ENCODE measurements around the gene RASSF8. TPM values are rescaled to one million over a fixed set of nuclear protein-coding genes. Genes with fewer than 3 reads are reported as not detected.

RASSF8 gene
- total RNA-seq, 1 donor = 97.4 TPM

- no peaks in the 10 kb centered on the region for H3K9me3 ChIP-seq (ENCODE audit: low read depth, low read length)
- no peak overlapping the region for H2AFZ ChIP-seq (ENCODE audit: low read length)
- H3K79me2 ChIP-seq (ENCODE audit: insufficient read depth, low read length) = peaks cover 100% of the 10 kb centered on the region
- H3K4me3 ChIP-seq (ENCODE audit: insufficient read depth, low read length) = no peak overlapping the region
- TF ChIP-seq CTCF (IDR thresholded peaks at IDR 0.05; ENCODE audit: extremely low read depth, low read depth, low read length) = no peak
- no peak overlapping the region for H3K4me2 ChIP-seq (ENCODE audit: insufficient read depth, low read length)
- H4K20me1 ChIP-seq (ENCODE audit: insufficient read depth, low read length) = peaks cover 31% of the 10 kb centered on the region
- H3K27ac ChIP-seq (ENCODE audit: low read depth, low read length) = no peak overlapping the region
- DNase-seq (ENCODE audit: insufficient read length, low spot score, missing footprints) = no peak
- H3K27me3 ChIP-seq (ENCODE audit: insufficient read depth, low read length) = no peaks in the 10 kb centered on the region
- peaks cover 3% of the 10 kb centered on the region for H3K36me3 ChIP-seq (ENCODE audit: insufficient read depth, low read length)
- no peaks in the 10 kb centered on the region for H3K4me1 ChIP-seq (ENCODE audit: insufficient read depth, low read length)
Observed at GRCh38 chr12:25982416-25982815, 23.9 kb downstream of the RASSF8 start.

- H3K9me3 ChIP-seq (ENCODE audit: low read depth, low read length) = no peaks in the 10 kb centered on the region
- H3K36me3 ChIP-seq (ENCODE audit: insufficient read depth, low read length) = peaks cover 3% of the 10 kb centered on the region
- no peak for DNase-seq (ENCODE audit: insufficient read length, low spot score, missing footprints)
- H3K4me2 ChIP-seq (ENCODE audit: insufficient read depth, low read length) = no peak overlapping the region
- H3K79me2 ChIP-seq (ENCODE audit: insufficient read depth, low read length) = peaks cover 98% of the 10 kb centered on the region
- peaks cover 31% of the 10 kb centered on the region for H4K20me1 ChIP-seq (ENCODE audit: insufficient read depth, low read length)
- no peak overlapping the region for H2AFZ ChIP-seq (ENCODE audit: low read length)
- no peaks in the 10 kb centered on the region for H3K27me3 ChIP-seq (ENCODE audit: insufficient read depth, low read length)
- no peak for TF ChIP-seq CTCF (IDR thresholded peaks at IDR 0.05; ENCODE audit: extremely low read depth, low read depth, low read length)
- H3K27ac ChIP-seq (ENCODE audit: low read depth, low read length) = no peak overlapping the region
- H3K4me3 ChIP-seq (ENCODE audit: insufficient read depth, low read length) = no peak overlapping the region
- H3K4me1 ChIP-seq (ENCODE audit: insufficient read depth, low read length) = no peaks in the 10 kb centered on the region
Observed at GRCh38 chr12:25983625-25984024, 25.1 kb downstream of the RASSF8 start.

GRCh38 chr12:25984759-25985158 lies 26.3 kb downstream of the RASSF8 start:
- peaks cover 98% of the 10 kb centered on the region for H3K79me2 ChIP-seq (ENCODE audit: insufficient read depth, low read length)

More at GRCh38 chr12:25984759-25985158, 26.3 kb downstream of the RASSF8 start:
- no peak for TF ChIP-seq CTCF (IDR thresholded peaks at IDR 0.05; ENCODE audit: extremely low read depth, low read depth, low read length)
- Histone ChIP-seq H3K4me2 (ENCODE audit: insufficient read depth, low read length) (no peak overlapping the region), H3K27ac (ENCODE audit: low read depth, low read length) (no peak overlapping the region), H3K4me1 (ENCODE audit: insufficient read depth, low read length) (no peaks in the 10 kb centered on the region), H2AFZ (ENCODE audit: low read length) (no peak overlapping the region), H3K27me3 (ENCODE audit: insufficient read depth, low read length) (no peaks in the 10 kb centered on the region), H3K9me3 (ENCODE audit: low read depth, low read length) (no peaks in the 10 kb centered on the region), H3K4me3 (ENCODE audit: insufficient read depth, low read length) (no peak overlapping the region), H4K20me1 (ENCODE audit: insufficient read depth, low read length) (peaks cover 31% of the 10 kb centered on the region), H3K36me3 (ENCODE audit: insufficient read depth, low read length) (peaks cover 3% of the 10 kb centered on the region)
- DNase-seq (ENCODE audit: insufficient read length, low spot score, missing footprints) = no peak
